Measurements from ENCODE around the gene GDAP1L1.

- TF ChIP-seq CHD1 (IDR thresholded peaks at IDR 0.05; ENCODE audit: low read depth, low read length) (no peak), NFE2L2 (IDR thresholded peaks at IDR 0.05; ENCODE audit: low read depth, low read length) (no peak), BHLHE40 (IDR thresholded peaks at IDR 0.05; ENCODE audit: low read depth, low read length) (no peak), SMC3 (IDR thresholded peaks at IDR 0.05; ENCODE audit: low read depth, low read length) (no peak), CEBPB (IDR thresholded peaks at IDR 0.05; ENCODE audit: low read depth, low read length) (no peak)
- TF ChIP-seq, protein P1, sequence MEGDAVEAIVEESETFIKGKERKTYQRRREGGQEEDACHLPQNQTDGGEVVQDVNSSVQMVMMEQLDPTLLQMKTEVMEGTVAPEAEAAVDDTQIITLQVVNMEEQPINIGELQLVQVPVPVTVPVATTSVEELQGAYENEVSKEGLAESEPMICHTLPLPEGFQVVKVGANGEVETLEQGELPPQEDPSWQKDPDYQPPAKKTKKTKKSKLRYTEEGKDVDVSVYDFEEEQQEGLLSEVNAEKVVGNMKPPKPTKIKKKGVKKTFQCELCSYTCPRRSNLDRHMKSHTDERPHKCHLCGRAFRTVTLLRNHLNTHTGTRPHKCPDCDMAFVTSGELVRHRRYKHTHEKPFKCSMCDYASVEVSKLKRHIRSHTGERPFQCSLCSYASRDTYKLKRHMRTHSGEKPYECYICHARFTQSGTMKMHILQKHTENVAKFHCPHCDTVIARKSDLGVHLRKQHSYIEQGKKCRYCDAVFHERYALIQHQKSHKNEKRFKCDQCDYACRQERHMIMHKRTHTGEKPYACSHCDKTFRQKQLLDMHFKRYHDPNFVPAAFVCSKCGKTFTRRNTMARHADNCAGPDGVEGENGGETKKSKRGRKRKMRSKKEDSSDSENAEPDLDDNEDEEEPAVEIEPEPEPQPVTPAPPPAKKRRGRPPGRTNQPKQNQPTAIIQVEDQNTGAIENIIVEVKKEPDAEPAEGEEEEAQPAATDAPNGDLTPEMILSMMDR (conservative IDR thresholded peaks at IDR 0.05; ENCODE audit: low read depth, low read length) = no peak
- TF ChIP-seq, protein P2, sequence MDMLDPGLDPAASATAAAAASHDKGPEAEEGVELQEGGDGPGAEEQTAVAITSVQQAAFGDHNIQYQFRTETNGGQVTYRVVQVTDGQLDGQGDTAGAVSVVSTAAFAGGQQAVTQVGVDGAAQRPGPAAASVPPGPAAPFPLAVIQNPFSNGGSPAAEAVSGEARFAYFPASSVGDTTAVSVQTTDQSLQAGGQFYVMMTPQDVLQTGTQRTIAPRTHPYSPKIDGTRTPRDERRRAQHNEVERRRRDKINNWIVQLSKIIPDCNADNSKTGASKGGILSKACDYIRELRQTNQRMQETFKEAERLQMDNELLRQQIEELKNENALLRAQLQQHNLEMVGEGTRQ (IDR thresholded peaks at IDR 0.05; ENCODE audit: low read depth, low read length) = no peak
Measured at GRCh38 chr20:44314870-44315269, 67.8 kb downstream of the GDAP1L1 start.
